ENCODE data around the gene PIEZO1. TPM values are rescaled to one million over a fixed set of nuclear protein-coding genes. Genes with fewer than 3 reads are reported as not detected.

PIEZO1 gene
- total RNA-seq, 1 donor from 2014 or later: 247 TPM

- Mint-ChIP-seq H3K4me3 (ENCODE audit: unreplicated experiment) (no peak overlapping the region), H3K9me3 (ENCODE audit: unreplicated experiment) (no peaks in the 10 kb centered on the region), H3K27me3 (ENCODE audit: low read depth, unreplicated experiment) (peaks cover 37% of the 10 kb centered on the region), H3K36me3 (ENCODE audit: low read depth, unreplicated experiment) (no peaks in the 10 kb centered on the region), H3K27ac (ENCODE audit: unreplicated experiment) (no peak overlapping the region), H3K4me1 (ENCODE audit: low read depth, unreplicated experiment) (no peaks in the 10 kb centered on the region)
- Histone ChIP-seq H3K9me3 (ENCODE audit: insufficient read depth, low read depth, low read length) (no peaks in the 10 kb centered on the region), H3K27ac (ENCODE audit: low read depth, low read length) (no peak overlapping the region), H3K4me3 (ENCODE audit: insufficient read depth, low read depth, low read length) (no peak overlapping the region), H3K79me2 (ENCODE audit: insufficient read depth, low read length) (no peaks in the 10 kb centered on the region), H3K9ac (ENCODE audit: low read length) (no peak overlapping the region), H4K20me1 (ENCODE audit: insufficient read depth, low read length) (peaks cover 6% of the 10 kb centered on the region), H3K4me1 (ENCODE audit: insufficient read depth, low read length) (peaks cover 8% of the 10 kb centered on the region), H3K36me3 (ENCODE audit: insufficient read depth, low read length) (no peaks in the 10 kb centered on the region), H3K4me2 (ENCODE audit: low read length) (no peak overlapping the region), H3K27me3 (ENCODE audit: insufficient read depth, low read length) (peaks cover 2% of the 10 kb centered on the region), H2AFZ (ENCODE audit: low read depth, low read length) (no peak overlapping the region)
- no peak for DNase-seq (ENCODE audit: low read depth)
- TF ChIP-seq CTCF (IDR thresholded peaks at IDR 0.05; ENCODE audit: insufficient read depth, low read depth, low read length): no peak
- TF ChIP-seq EZH2 (IDR thresholded peaks at IDR 0.05; ENCODE audit: insufficient read depth, low read length): no peak
- FAIRE-seq: no peak
Observed at GRCh38 chr16:88690341-88691128, 94.5 kb downstream of the PIEZO1 start.

DNA sequence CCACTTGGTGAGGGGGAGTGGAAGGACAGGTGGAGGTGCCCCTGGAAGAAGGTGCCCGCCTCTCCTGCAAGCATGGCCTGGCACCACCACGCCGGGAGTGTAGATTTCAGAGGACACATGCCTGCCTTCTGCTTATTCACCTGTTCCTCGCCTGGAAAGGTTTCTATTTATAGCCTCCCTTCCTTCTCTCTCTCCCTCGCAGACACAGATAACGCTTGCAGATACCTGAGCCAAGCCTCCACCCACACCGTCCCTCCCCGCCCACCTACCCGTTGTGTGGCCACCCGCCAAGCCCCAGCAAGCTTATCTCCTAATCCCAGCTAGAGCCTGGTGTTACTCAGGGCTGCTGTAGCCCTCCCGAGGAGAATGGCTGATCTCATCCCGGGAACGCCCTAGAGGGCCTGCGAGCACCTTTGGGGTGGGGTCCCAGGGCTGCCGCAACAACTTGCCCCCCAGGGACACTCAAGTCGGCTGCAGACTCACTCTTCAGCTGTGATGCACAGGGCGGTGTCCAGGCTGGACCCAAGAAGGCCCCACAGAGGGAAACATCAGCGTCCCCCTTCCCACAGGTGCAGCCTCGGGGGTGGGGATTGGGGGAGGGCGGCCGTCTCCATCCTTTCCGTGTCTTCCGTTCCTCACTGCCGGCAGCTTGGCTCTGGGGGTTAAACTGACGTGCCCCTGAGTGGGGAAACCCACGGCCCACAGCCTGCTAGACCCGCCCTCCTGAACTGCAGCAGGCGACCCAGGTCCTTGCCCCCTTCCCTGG is 96.8 kb downstream of the PIEZO1 start:
- TF ChIP-seq EZH2 (IDR thresholded peaks at IDR 0.05; ENCODE audit: insufficient read depth, low read length) (no peak), CTCF (IDR thresholded peaks at IDR 0.05; ENCODE audit: insufficient read depth, low read depth, low read length) (no peak)
- peaks cover 8% of the 10 kb centered on the region for H3K27me3 ChIP-seq (ENCODE audit: insufficient read depth, low read length)
- no peak overlapping the region for H3K4me3 Mint-ChIP-seq (ENCODE audit: unreplicated experiment)
- H3K9me3 ChIP-seq (ENCODE audit: insufficient read depth, low read depth, low read length): no peaks in the 10 kb centered on the region
- H3K4me2 ChIP-seq (ENCODE audit: low read length): no peak overlapping the region
- no peak for DNase-seq (ENCODE audit: low read depth)
- FAIRE-seq: no peak
- H3K4me1 Mint-ChIP-seq (ENCODE audit: low read depth, unreplicated experiment): no peaks in the 10 kb centered on the region
- no peaks in the 10 kb centered on the region for H3K36me3 Mint-ChIP-seq (ENCODE audit: low read depth, unreplicated experiment)
- H3K9ac ChIP-seq (ENCODE audit: low read length): no peak overlapping the region
- peaks cover 6% of the 10 kb centered on the region for H4K20me1 ChIP-seq (ENCODE audit: insufficient read depth, low read length)
- no peak overlapping the region for H3K4me3 ChIP-seq (ENCODE audit: insufficient read depth, low read depth, low read length)
- H3K9me3 Mint-ChIP-seq (ENCODE audit: unreplicated experiment): no peaks in the 10 kb centered on the region
- no peak overlapping the region for H3K27ac Mint-ChIP-seq (ENCODE audit: unreplicated experiment)
- H3K36me3 ChIP-seq (ENCODE audit: insufficient read depth, low read length): no peaks in the 10 kb centered on the region
- peaks cover 48% of the 10 kb centered on the region for H3K27me3 Mint-ChIP-seq (ENCODE audit: low read depth, unreplicated experiment)
- H3K4me1 ChIP-seq (ENCODE audit: insufficient read depth, low read length): peaks cover 10% of the 10 kb centered on the region
- no peak overlapping the region for H3K27ac ChIP-seq (ENCODE audit: low read depth, low read length)
- H2AFZ ChIP-seq (ENCODE audit: low read depth, low read length): no peak overlapping the region
- H3K79me2 ChIP-seq (ENCODE audit: insufficient read depth, low read length): no peaks in the 10 kb centered on the region

All from astrocyte (in vitro differentiated cells and primary cell).